GM12878 (cell line): ENCODE results near the gene PKLR. TPM values are rescaled to one million over a fixed set of nuclear protein-coding genes. Genes with fewer than 3 reads are reported as not detected.

Experiments
- ATAC-seq: fragments of 200-7000 bp; cut with Tn5 transposase; 3 replicates; pipeline ENCODE4 v1.9.1; 2020; ENCODE audit warnings: mild to moderate bottlenecking, moderate library complexity
- BruUV-seq: library from RNA; stranded (reverse); fragments of 400-500 nt; replicated peaks from 2 replicates; lab custom pipeline; 2021; lab: Mats Ljungman, UMichigan
- CTCF ChIA-PET: fragments of 300-600 bp; sonication (Branson Sonifier 250); formaldehyde crosslinking; extraction: SDS; loops from one replicate; lab custom pipeline; 2021; ENCODE audit warnings: inconsistent platforms; lab: Yijun Ruan, JAX
- POLR2A ChIA-PET: fragments of 350-600 bp; formaldehyde crosslinking; extraction: SDS; loops from one replicate; lab custom pipeline; 2021; ENCODE audit warnings: inconsistent platforms; lab: Charles Lee
- RAD21 ChIA-PET: fragments of 300-600 bp; sonication (Branson Sonifier 250); formaldehyde crosslinking; loops from one replicate; lab custom pipeline; 2023; ENCODE audit warnings: antibody characterized with exemption; ENCODE audit not compliant: unreplicated experiment; lab: Charles Lee
- SMC1A ChIA-PET: fragments of 300-600 bp; sonication (Branson Sonifier 250); formaldehyde crosslinking; loops from one replicate; lab custom pipeline; 2023; ENCODE audit not compliant: unreplicated experiment, uncharacterized antibody; lab: Charles Lee
- DNase-seq: peaks from one replicate; pipeline ENCODE4 v3.0.0-alpha.2; 2011; ENCODE audit warnings: low read depth, low spot score
- FAIRE-seq: peaks from 3 replicates; lab custom pipeline; 2011; peaks lifted over from hg19 to GRCh38; lab: Jason Lieb, UNC
- H2AFZ ChIP-seq: 2 replicates; pipeline ENCODE4 v1.6.0; 2011; ENCODE audit warnings: low read depth, low read length, control low read depth; ENCODE audit not compliant: control insufficient read depth
- H3K27ac ChIP-seq: 2 replicates; pipeline ENCODE4 v1.5.1; 2011; ENCODE audit warnings: control low read depth; ENCODE audit not compliant: control insufficient read depth, insufficient read depth
- H3K27me3 ChIP-seq, 2 experiments: replicated peaks in 1 of 2; 2 replicates each; pipeline versions ENCODE4 v1.6.0 to v1.6.1; 2011; ENCODE audit warnings: low read length in 1 of 2; ENCODE audit not compliant: control insufficient read depth in 2 of 2, insufficient read depth in 2 of 2
- H3K36me3 ChIP-seq, 2 experiments: 2 replicates each; pipeline ENCODE4 v1.5.1; 2011; ENCODE audit warnings: low read length in 1 of 2; ENCODE audit not compliant: control insufficient read depth in 2 of 2, insufficient read depth in 2 of 2
- H3K4me1 ChIP-seq: 2 replicates; pipeline ENCODE4 v1.6.1; 2011; ENCODE audit warnings: mild to moderate bottlenecking, low read length, moderate library complexity, mixed read lengths; ENCODE audit not compliant: control insufficient read depth, insufficient read depth
- H3K4me2 ChIP-seq: 2 replicates; pipeline ENCODE4 v1.6.0; 2011; ENCODE audit warnings: control low read depth; ENCODE audit not compliant: control insufficient read depth, insufficient read depth
- H3K4me3 ChIP-seq: fragments of 200-600 bp; sonication (generic); 2 replicates; pipeline ENCODE4 v1.5.1; 2016
- H3K79me2 ChIP-seq: 2 replicates; pipeline ENCODE4 v1.6.0; 2011; ENCODE audit warnings: low read length; ENCODE audit not compliant: control insufficient read depth, insufficient read depth
- H3K9ac ChIP-seq: 2 replicates; pipeline ENCODE4 v1.8.0; 2011; ENCODE audit warnings: low read length, control low read depth, mixed read lengths; ENCODE audit not compliant: control insufficient read depth, insufficient read depth
- H3K9me3 ChIP-seq: replicated peaks from 3 replicates; pipeline ENCODE4 v1.5.1; 2011; ENCODE audit warnings: mild to moderate bottlenecking, low read length; ENCODE audit not compliant: control insufficient read depth, insufficient read depth
- H4K20me1 ChIP-seq: 2 replicates; pipeline ENCODE4 v1.6.0; 2011; ENCODE audit not compliant: control insufficient read depth, insufficient read depth
- CREB1 ChIP-seq: IDR thresholded peaks from 2 replicates; pipeline ENCODE4 v1.6.1; 2012; ENCODE audit warnings: low read depth, mild to moderate bottlenecking, inconsistent platforms
- FOXK2 ChIP-seq: fragments of 450-650 bp; IDR thresholded peaks from 2 replicates; pipeline ENCODE4 v1.6.1; 2017; ENCODE audit warnings: mild to moderate bottlenecking, moderate library complexity
- NBN ChIP-seq: fragments of 450-650 bp; IDR thresholded peaks from 2 replicates; pipeline ENCODE4 v1.6.1; 2016
- NR2C2 ChIP-seq: IDR thresholded peaks from 2 replicates; pipeline ENCODE4 v1.6.1; 2011; ENCODE audit warnings: borderline replicate concordance, low read depth; ENCODE audit not compliant: control insufficient read depth, insufficient read length
- SREBF2 ChIP-seq: IDR thresholded peaks from 2 replicates; pipeline ENCODE4 v1.6.1; 2012; ENCODE audit warnings: mild to moderate bottlenecking, low read length
- TCF12 ChIP-seq: IDR thresholded peaks from 2 replicates; pipeline ENCODE4 v1.6.1; 2011; ENCODE audit warnings: low read depth, mild to moderate bottlenecking, low read length
- ZNF384 ChIP-seq: IDR thresholded peaks from 2 replicates; pipeline ENCODE4 v1.6.1; 2012; ENCODE audit warnings: low read depth, mild to moderate bottlenecking, low read length, improper control_type of control experiment, borderline replicate concordance
- WGBS: methylation state at CpG from one replicate; pipeline ENCODE4 v1.1.6; 2016; ENCODE audit warnings: low lambda C conversion rate; ENCODE audit not compliant: insufficient replicate concordance, insufficient coverage; ENCODE audit errors: missing lambda C conversion rate; 5-methylcytosine and 5-hydroxymethylcytosine counted together
- in situ Hi-C: fragments of 300-500 bp; cut with MboI; formaldehyde crosslinking; loops from 9 replicates; pipeline ENCODE4 v1.14.3; 2018; ENCODE audit warnings: mixed read lengths
- intact Hi-C: fragments of 100-400 bp; cut with micrococcal nuclease; formaldehyde crosslinking; loops from one replicate; pipeline ENCODE4 v1.14.2; 2022; ENCODE audit not compliant: unreplicated experiment
- polyA plus RNA-seq, 11 experiments: library from polyadenylated mRNA; depleted of rRNA in 4 of 11; unstranded in 6 of 11; stranded (reverse) in 5 of 11; fragments of >200 nt; fragmentation: Nextera tagmentation in 4 of 11; fragmentation: Illumina TruSeq in 1 of 11; extraction: Ambion mirVana in 4 of 11; extraction: Trizol in 1 of 11; gene quantifications; 1 replicate in 1 of 11; 2 replicates in 10 of 11; pipeline versions ENCODE4 v1.2.1 to v1.2.3, GENCODE V29; 2011 to 2016; ENCODE audit warnings: inconsistent platforms in 2 of 11, missing spikeins in 2 of 11, low read depth in 1 of 11
- total RNA-seq, 4 experiments: library from RNA; depleted of rRNA in 3 of 4; stranded (reverse); fragments of >200 nt in 3 of 4; fragmentation: Illumina TruSeq in 1 of 4; extraction: Trizol in 1 of 4; gene quantifications; 2 replicates each; pipeline versions ENCODE4 v1.2.1 to v1.2.3, GENCODE V29; 2013 to 2021
- TF ChIP-seq, protein P1 (sequence below): fragments of 450-650 bp; formaldehyde crosslinking; IDR thresholded peaks from 2 replicates; pipeline ENCODE4 v1.5.0; 2022; ENCODE audit warnings: mild to moderate bottlenecking, missing genetic modification characterization
- TF ChIP-seq, protein P2 (sequence below): fragments of 450-650 bp; IDR thresholded peaks from 2 replicates; pipeline ENCODE4 v1.6.1; 2017; ENCODE audit warnings: mild to moderate bottlenecking
- TF ChIP-seq, protein P3 (sequence below): IDR thresholded peaks from 2 replicates; pipeline ENCODE4 v1.6.1; 2011; ENCODE audit warnings: borderline replicate concordance, low read depth, mild to moderate bottlenecking, moderate library complexity, low read length; ENCODE audit not compliant: insufficient read depth, poor library complexity, severe bottlenecking
- TF ChIP-seq, protein P4 (sequence below): IDR thresholded peaks from 2 replicates; pipeline ENCODE4 v1.6.1; 2012; ENCODE audit warnings: low read depth, low read length, improper control_type of control experiment
- TF ChIP-seq, protein P5 (sequence below): IDR thresholded peaks from 2 replicates; pipeline ENCODE4 v1.6.1; 2011; ENCODE audit warnings: low read depth, mild to moderate bottlenecking, low read length, moderate library complexity, borderline replicate concordance; ENCODE audit errors: extremely low read depth

The PKLR gene
- total and polyA plus RNA-seq, 10 of the 15 experiments (the other 5 are each of a cell fraction or from before 2014, with no cell fraction given), result 0.04 to 0.15 (median 0.08) TPM; not detected in 7

DNA sequence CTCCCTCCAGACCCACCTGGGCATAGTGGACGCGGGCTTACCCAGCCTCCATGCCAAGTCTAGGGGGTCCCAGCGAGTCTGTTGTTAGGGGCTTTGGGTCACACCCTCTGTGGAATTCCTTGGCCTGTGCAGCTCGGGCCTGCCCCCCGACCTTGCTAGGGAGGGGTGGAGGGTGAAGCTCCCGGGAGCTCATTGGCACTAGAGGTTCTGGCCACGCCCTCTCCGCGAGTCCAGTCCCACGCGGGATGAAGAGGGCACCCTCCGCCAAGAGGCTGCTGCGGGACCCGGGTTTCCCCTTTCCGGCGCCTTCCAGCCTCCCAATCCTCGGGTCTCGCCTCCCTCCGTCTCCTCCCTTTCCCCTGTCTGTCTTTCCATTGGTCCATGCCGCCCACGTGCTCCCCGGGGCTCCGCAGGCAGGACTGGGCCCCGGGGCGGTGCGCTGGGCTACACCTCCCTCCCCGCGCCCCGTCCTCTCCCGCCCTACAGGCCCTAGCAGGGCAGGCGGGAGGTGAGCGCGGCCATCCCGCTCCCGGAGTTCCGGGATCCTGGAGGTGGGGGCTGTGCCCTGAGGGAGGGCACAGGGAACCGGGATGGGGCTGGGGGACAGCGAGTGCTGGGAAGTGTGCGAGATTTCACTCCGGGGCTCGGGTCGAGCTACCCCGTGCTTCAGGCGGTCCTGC, 22.9 kb upstream of the PKLR start (continued):
- TF ChIP-seq, protein P1, sequence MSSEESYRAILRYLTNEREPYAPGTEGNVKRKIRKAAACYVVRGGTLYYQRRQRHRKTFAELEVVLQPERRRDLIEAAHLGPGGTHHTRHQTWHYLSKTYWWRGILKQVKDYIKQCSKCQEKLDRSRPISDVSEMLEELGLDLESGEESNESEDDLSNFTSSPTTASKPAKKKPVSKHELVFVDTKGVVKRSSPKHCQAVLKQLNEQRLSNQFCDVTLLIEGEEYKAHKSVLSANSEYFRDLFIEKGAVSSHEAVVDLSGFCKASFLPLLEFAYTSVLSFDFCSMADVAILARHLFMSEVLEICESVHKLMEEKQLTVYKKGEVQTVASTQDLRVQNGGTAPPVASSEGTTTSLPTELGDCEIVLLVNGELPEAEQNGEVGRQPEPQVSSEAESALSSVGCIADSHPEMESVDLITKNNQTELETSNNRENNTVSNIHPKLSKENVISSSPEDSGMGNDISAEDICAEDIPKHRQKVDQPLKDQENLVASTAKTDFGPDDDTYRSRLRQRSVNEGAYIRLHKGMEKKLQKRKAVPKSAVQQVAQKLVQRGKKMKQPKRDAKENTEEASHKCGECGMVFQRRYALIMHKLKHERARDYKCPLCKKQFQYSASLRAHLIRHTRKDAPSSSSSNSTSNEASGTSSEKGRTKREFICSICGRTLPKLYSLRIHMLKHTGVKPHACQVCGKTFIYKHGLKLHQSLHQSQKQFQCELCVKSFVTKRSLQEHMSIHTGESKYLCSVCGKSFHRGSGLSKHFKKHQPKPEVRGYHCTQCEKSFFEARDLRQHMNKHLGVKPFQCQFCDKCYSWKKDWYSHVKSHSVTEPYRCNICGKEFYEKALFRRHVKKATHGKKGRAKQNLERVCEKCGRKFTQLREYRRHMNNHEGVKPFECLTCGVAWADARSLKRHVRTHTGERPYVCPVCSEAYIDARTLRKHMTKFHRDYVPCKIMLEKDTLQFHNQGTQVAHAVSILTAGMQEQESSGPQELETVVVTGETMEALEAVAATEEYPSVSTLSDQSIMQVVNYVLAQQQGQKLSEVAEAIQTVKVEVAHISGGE (CRISPR knock-in tag), result no peak
- TF ChIP-seq, protein P2, sequence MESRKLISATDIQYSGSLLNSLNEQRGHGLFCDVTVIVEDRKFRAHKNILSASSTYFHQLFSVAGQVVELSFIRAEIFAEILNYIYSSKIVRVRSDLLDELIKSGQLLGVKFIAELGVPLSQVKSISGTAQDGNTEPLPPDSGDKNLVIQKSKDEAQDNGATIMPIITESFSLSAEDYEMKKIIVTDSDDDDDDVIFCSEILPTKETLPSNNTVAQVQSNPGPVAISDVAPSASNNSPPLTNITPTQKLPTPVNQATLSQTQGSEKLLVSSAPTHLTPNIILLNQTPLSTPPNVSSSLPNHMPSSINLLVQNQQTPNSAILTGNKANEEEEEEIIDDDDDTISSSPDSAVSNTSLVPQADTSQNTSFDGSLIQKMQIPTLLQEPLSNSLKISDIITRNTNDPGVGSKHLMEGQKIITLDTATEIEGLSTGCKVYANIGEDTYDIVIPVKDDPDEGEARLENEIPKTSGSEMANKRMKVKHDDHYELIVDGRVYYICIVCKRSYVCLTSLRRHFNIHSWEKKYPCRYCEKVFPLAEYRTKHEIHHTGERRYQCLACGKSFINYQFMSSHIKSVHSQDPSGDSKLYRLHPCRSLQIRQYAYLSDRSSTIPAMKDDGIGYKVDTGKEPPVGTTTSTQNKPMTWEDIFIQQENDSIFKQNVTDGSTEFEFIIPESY, result no peak

DNA sequence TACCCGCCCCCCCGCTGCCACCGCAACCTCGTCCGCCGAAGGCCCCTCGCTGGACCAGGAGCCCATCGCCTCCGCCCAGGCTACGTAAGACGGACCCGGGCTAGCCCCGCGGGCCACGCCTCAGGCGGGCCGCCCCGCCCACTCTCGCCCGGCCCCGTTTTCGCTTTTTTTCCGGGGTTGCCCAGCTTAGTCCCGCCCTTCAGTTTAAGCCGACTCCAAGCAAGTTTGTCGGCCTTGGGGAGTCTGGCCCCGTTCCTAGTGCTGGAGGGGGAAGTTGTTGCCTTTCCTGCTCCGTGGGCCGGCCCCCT, 22.4 kb upstream of the PKLR start:
- Histone ChIP-seq H3K9ac (peak overlapping the region; percentile 81), H3K9me3 (no peaks in the 10 kb centered on the region), H3K36me3 (peaks cover 6 to 8% of the 10 kb centered on the region in 2 experiments), H3K4me3 (peak overlapping the region; percentile 88), H3K27ac (peak overlapping the region; percentile 66), H3K79me2 (no peaks in the 10 kb centered on the region; the same call in 1 of the 2 replicates), H2AFZ (peak overlapping the region; percentile 70), H3K4me2 (peak overlapping the region; percentile 60), H3K27me3 (no peaks in the 10 kb centered on the region), H3K4me1 (peaks cover 7% of the 10 kb centered on the region), H4K20me1 (no peaks in the 10 kb centered on the region)
- in situ Hi-C loops (no loop called here), intact Hi-C loops (loop anchor here (1.0 to 5.0 kb wide), 4 partner anchors 46 to 269 kb away; partner anchors contain the start of genes HCN3 and THBS3)
- no TSS peak for BruUV-seq
- CTCF ChIA-PET, result interaction anchor here (0.7 to 9.6 kb wide), 27 partner anchors 12 to 470 kb away, joined by 3 to 225 read pairs (median 4); partner anchors contain the start of genes CLK2, ENTREP3, FDPS and KRTCAP2
- DNase-seq (no peak), ATAC-seq (peak; percentile 75), FAIRE-seq (peak; percentile 35)
- under 1% methylated on average over 22 of the region's 29 CpGs for WGBS
- POLR2A ChIA-PET, result interaction anchor here (0.9 to 4.3 kb wide), 13 partner anchors 15 to 129 kb away, joined by 3 to 28 read pairs (median 6); partner anchors contain the start of genes CLK2, FDPS, HCN3 and MTX1
- SMC1A ChIA-PET, result interaction anchor here (0.6 to 6.8 kb wide), 11 partner anchors 16 to 181 kb away, joined by 3 to 57 read pairs (median 6); partner anchors contain the start of genes CLK2, FDPS and HCN3
- RAD21 ChIA-PET, result interaction anchor here (0.6 to 5.4 kb wide), 24 partner anchors 11 to 324 kb away, joined by 3 to 81 read pairs (median 4); partner anchors contain the start of genes CLK2, FDPS, HCN3 and KRTCAP2
- TF ChIP-seq ZNF384, result 0 out of 2 replicates have a peak, but pooled peaks have one; percentile 46
- TF ChIP-seq, protein P3, sequence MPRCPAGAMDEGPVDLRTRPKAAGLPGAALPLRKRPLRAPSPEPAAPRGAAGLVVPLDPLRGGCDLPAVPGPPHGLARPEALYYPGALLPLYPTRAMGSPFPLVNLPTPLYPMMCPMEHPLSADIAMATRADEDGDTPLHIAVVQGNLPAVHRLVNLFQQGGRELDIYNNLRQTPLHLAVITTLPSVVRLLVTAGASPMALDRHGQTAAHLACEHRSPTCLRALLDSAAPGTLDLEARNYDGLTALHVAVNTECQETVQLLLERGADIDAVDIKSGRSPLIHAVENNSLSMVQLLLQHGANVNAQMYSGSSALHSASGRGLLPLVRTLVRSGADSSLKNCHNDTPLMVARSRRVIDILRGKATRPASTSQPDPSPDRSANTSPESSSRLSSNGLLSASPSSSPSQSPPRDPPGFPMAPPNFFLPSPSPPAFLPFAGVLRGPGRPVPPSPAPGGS, result no peak
- no peak for TF ChIP-seq SREBF2
- no peak for TF ChIP-seq NR2C2
- no peak for TF ChIP-seq NBN
- TF ChIP-seq, protein P4, sequence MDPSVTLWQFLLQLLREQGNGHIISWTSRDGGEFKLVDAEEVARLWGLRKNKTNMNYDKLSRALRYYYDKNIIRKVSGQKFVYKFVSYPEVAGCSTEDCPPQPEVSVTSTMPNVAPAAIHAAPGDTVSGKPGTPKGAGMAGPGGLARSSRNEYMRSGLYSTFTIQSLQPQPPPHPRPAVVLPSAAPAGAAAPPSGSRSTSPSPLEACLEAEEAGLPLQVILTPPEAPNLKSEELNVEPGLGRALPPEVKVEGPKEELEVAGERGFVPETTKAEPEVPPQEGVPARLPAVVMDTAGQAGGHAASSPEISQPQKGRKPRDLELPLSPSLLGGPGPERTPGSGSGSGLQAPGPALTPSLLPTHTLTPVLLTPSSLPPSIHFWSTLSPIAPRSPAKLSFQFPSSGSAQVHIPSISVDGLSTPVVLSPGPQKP, result 0 out of 2 replicates have a peak, but pooled peaks have one; percentile 42
- TF ChIP-seq, protein P5, sequence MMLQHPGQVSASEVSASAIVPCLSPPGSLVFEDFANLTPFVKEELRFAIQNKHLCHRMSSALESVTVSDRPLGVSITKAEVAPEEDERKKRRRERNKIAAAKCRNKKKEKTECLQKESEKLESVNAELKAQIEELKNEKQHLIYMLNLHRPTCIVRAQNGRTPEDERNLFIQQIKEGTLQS, result no peak
- TF ChIP-seq FOXK2, result no peak
- TF ChIP-seq CREB1, result 0 out of 2 replicates have a peak, but pooled peaks have one; percentile 35
- no peak for TF ChIP-seq TCF12
